ENCODE measurements around the gene AKAP4.

Gene AKAP4

GRCh38 chrX:50168241-50168687 is 32.5 kb downstream of the AKAP4 start:
- Histone ChIP-seq H3K27ac (no peak overlapping the region), H3K36me3 (no peaks in the 10 kb centered on the region), H3K4me3 (ENCODE audit: low read depth, low read length) (no peak overlapping the region), H3K27me3 (ENCODE audit: insufficient read depth, low read depth, severe bottlenecking) (peaks cover 52% of the 10 kb centered on the region), H3K9me3 (ENCODE audit: severe bottlenecking) (no peaks in the 10 kb centered on the region)
- DNase-seq: no peak
- TF ChIP-seq CTCF (IDR thresholded peaks at IDR 0.05; ENCODE audit: low read depth, low read length): no peak

GRCh38 chrX:50167366-50167765 is 33.4 kb downstream of the AKAP4 start:
- Histone ChIP-seq H3K4me3 (ENCODE audit: low read depth, low read length) (no peak overlapping the region), H3K27me3 (ENCODE audit: insufficient read depth, low read depth, severe bottlenecking) (peaks cover 50% of the 10 kb centered on the region), H3K36me3 (no peaks in the 10 kb centered on the region), H3K27ac (no peak overlapping the region), H3K9me3 (ENCODE audit: severe bottlenecking) (no peaks in the 10 kb centered on the region)
- no peak for DNase-seq
- no peak for TF ChIP-seq CTCF (IDR thresholded peaks at IDR 0.05; ENCODE audit: low read depth, low read length)

- H3K4me3 ChIP-seq (ENCODE audit: low read depth, low read length): no peak overlapping the region
- no peaks in the 10 kb centered on the region for H3K9me3 ChIP-seq (ENCODE audit: severe bottlenecking)
- peaks cover 52% of the 10 kb centered on the region for H3K27me3 ChIP-seq (ENCODE audit: insufficient read depth, low read depth, severe bottlenecking)
- no peak for DNase-seq
- TF ChIP-seq CTCF (IDR thresholded peaks at IDR 0.05; ENCODE audit: low read depth, low read length): no peak
- no peaks in the 10 kb centered on the region for H3K36me3 ChIP-seq
- H3K27ac ChIP-seq: no peak overlapping the region
These were observed 35.1 kb downstream of the AKAP4 start for GRCh38 chrX:50165727-50166126.

- Histone ChIP-seq H3K27me3 (ENCODE audit: insufficient read depth, low read depth, severe bottlenecking) (peaks cover 43% of the 10 kb centered on the region), H3K36me3 (no peaks in the 10 kb centered on the region), H3K9me3 (ENCODE audit: severe bottlenecking) (no peaks in the 10 kb centered on the region), H3K27ac (no peak overlapping the region), H3K4me3 (ENCODE audit: low read depth, low read length) (no peak overlapping the region)
- no peak for DNase-seq
- TF ChIP-seq CTCF (IDR thresholded peaks at IDR 0.05; ENCODE audit: low read depth, low read length): no peak
These were observed 39.7 kb downstream of the AKAP4 start for GRCh38 chrX:50161127-50161526.

GRCh38 chrX:50158593-50158992 is 42.2 kb downstream of the AKAP4 start:
- no peaks in the 10 kb centered on the region for H3K36me3 ChIP-seq
- TF ChIP-seq CTCF (IDR thresholded peaks at IDR 0.05; ENCODE audit: low read depth, low read length): no peak
- H3K9me3 ChIP-seq (ENCODE audit: severe bottlenecking): no peaks in the 10 kb centered on the region
- H3K27ac ChIP-seq: no peak overlapping the region
- H3K27me3 ChIP-seq (ENCODE audit: insufficient read depth, low read depth, severe bottlenecking): peaks cover 33% of the 10 kb centered on the region
- H3K4me3 ChIP-seq (ENCODE audit: low read depth, low read length): no peak overlapping the region
- DNase-seq: no peak

GRCh38 chrX:50157545-50158135 is 43.2 kb downstream of the AKAP4 start:
- Histone ChIP-seq H3K9me3 (ENCODE audit: severe bottlenecking) (no peaks in the 10 kb centered on the region), H3K4me3 (ENCODE audit: low read depth, low read length) (no peak overlapping the region), H3K27me3 (ENCODE audit: insufficient read depth, low read depth, severe bottlenecking) (peaks cover 35% of the 10 kb centered on the region), H3K36me3 (no peaks in the 10 kb centered on the region), H3K27ac (no peak overlapping the region)
- TF ChIP-seq CTCF (IDR thresholded peaks at IDR 0.05; ENCODE audit: low read depth, low read length): no peak
- DNase-seq: no peak
